KMS-11 (cell line): ENCODE data around the gene SMIM26.
"Not testable (repeated sequence)": the region's sequence is repeated elsewhere in the genome, so short reads cannot be mapped to it uniquely, and the experiment has no call there.

ENCODE experiments used
- H2AFZ ChIP-seq: fragments of 200-600 bp; sonication (generic); 2 replicates; pipeline ENCODE4 v1.6.1; 2016; ENCODE audit warnings: antibody characterized with exemption, mixed run types, low read depth
- H3K27ac ChIP-seq: fragments of 200-600 bp; sonication (generic); 2 replicates; pipeline ENCODE4 v1.6.1; 2016; ENCODE audit warnings: mild to moderate bottlenecking, mixed run types
- H3K27me3 ChIP-seq: fragments of 200-600 bp; sonication (generic); 2 replicates; pipeline ENCODE4 v1.6.1; 2017; ENCODE audit warnings: mild to moderate bottlenecking, low read depth, mixed run types, moderate library complexity; ENCODE audit not compliant: insufficient read depth
- H3K36me3 ChIP-seq: fragments of 200-600 bp; sonication (generic); 2 replicates; pipeline ENCODE4 v1.6.1; 2017; ENCODE audit warnings: mild to moderate bottlenecking, mixed run types; ENCODE audit not compliant: insufficient read depth
- H3K4me1 ChIP-seq: fragments of 200-600 bp; sonication (generic); 2 replicates; pipeline ENCODE4 v1.6.1; 2016; ENCODE audit warnings: mild to moderate bottlenecking, low read depth, mixed run types; ENCODE audit not compliant: poor library complexity, severe bottlenecking
- H3K4me2 ChIP-seq: fragments of 200-600 bp; sonication (generic); 2 replicates; pipeline ENCODE4 v1.7.0; 2016; ENCODE audit warnings: mild to moderate bottlenecking, mixed run types
- H3K4me3 ChIP-seq: fragments of 200-600 bp; sonication (generic); IDR thresholded peaks from 2 replicates; pipeline ENCODE4 v1.6.1; 2017; ENCODE audit warnings: low read depth, low read length, mixed read lengths; ENCODE audit not compliant: insufficient read depth
- H3K79me2 ChIP-seq: fragments of 200-600 bp; sonication (generic); 2 replicates; pipeline ENCODE4 v1.6.1; 2016; ENCODE audit warnings: low read depth, mixed run types; ENCODE audit not compliant: insufficient read depth
- H3K9ac ChIP-seq: fragments of 200-600 bp; sonication (generic); 2 replicates; pipeline ENCODE4 v1.6.1; 2016; ENCODE audit warnings: mild to moderate bottlenecking, mixed run types
- H4K20me1 ChIP-seq: fragments of 200-600 bp; sonication (generic); 2 replicates; pipeline ENCODE4 v1.6.1; 2016; ENCODE audit warnings: mild to moderate bottlenecking, mixed run types; ENCODE audit not compliant: insufficient read depth
- CTCF ChIP-seq: fragments of 200-600 bp; sonication (generic); conservative IDR thresholded peaks from 2 replicates; pipeline ENCODE4 v1.6.1; 2017; ENCODE audit warnings: low read depth, mild to moderate bottlenecking, antibody characterized with exemption, low read length, moderate library complexity, mixed read lengths

SMIM26 gene, protein sequence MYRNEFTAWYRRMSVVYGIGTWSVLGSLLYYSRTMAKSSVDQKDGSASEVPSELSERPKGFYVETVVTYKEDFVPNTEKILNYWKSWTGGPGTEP

DNA sequence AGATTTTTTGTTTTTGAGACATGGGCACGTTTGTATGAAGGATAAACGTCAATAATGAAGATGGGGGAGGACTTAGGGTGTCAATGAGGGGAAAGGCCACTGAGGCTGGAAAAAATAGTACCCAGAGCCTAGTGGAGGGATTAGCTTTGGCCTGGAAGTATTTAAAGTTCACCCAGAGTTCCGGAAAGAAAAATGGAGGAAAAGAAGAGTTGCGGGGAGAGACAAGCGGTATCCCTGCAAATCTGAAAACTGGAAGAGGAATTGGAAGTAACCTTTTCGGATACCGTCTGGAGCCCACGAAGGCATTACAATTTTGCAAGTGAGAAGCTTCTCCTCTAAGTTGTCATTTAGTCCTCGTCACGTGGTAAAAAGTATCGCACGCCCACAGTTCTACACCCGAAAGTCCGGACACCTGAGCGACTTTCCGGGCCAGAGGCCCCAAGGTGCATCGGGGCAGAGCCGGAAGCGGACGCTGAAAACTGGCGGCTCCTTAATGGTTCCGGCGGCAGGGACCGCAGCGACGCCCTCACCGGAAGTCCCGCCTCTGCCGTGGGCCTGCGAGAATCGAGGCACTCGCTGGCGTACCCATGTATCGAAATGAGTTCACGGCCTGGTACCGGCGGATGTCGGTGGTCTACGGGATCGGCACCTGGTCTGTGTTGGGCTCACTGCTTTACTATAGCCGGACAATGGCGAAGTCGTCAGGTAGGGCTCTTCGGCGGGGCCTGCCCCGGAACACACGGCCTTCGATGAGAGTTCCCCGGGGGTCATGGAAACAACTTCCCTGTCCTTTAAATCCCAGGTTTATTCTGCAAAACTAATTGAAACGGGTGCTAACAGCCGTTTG, at the start of gene SMIM26:
TSS of gene SMIM26 (plus strand) at position 541 of the 847 bp plus-strand sequence. CDS start at position 588, 47 bp downstream.
- peaks cover 3% of the 10 kb centered on the region for H3K4me1 ChIP-seq
- peak within 1 kb of the TSS; percentile 53; the same call in 1 of the 2 replicates for H3K9ac ChIP-seq
- H3K4me2 ChIP-seq, result peak within 1 kb of the TSS; percentile 82
- no peaks in the 10 kb centered on the region for H4K20me1 ChIP-seq
- H3K27me3 ChIP-seq, result no peaks in the 10 kb centered on the region
- no peaks in the 10 kb centered on the region for H3K79me2 ChIP-seq
- H2AFZ ChIP-seq, result peak within 1 kb of the TSS; percentile 60
- peak within 1 kb of the TSS; percentile 50 for H3K27ac ChIP-seq
- no peak for TF ChIP-seq CTCF
- no peak within 1 kb of the TSS for H3K4me3 ChIP-seq
- H3K36me3 ChIP-seq, result no peaks in the 10 kb centered on the region

- not testable (repeated sequence) for H3K27ac ChIP-seq, H3K27me3 ChIP-seq, H3K36me3 ChIP-seq, H3K9ac ChIP-seq, H3K4me3 ChIP-seq, H3K79me2 ChIP-seq, H4K20me1 ChIP-seq, H2AFZ ChIP-seq, H3K4me2 ChIP-seq, H3K4me1 ChIP-seq
These were observed 45.2 kb upstream of the SMIM26 start for GRCh38 chr20:18522066-18522465.

DNA sequence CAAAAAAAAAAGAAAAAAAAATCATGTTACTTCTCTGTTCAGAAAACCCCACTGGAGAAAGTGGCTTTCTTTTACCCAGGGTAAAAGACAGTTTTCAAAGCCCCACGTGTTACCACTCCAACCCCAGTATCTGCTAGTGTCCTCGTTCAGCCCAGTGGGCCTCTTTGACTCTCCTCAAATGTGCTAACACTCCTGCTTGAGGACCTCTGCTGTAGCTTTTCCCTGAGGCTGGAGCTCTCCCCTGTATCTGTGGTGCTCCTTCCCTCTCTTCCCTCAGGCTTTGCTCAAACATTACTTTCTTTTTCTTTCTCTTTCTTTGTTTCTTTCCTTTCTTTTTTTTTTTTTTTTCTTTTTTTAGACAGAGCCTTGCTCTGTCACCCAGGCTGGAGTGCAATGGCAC, 44.2 kb upstream of the SMIM26 start:
- no peak overlapping the region for H3K27ac ChIP-seq
- H3K9ac ChIP-seq, result no peak overlapping the region
- H3K79me2 ChIP-seq, result no peaks in the 10 kb centered on the region
- H3K27me3 ChIP-seq, result no peaks in the 10 kb centered on the region
- TF ChIP-seq CTCF, result no peak
- no peaks in the 10 kb centered on the region for H3K4me1 ChIP-seq
- H4K20me1 ChIP-seq, result no peaks in the 10 kb centered on the region
- H3K36me3 ChIP-seq, result no peaks in the 10 kb centered on the region
- no peak overlapping the region for H2AFZ ChIP-seq
- H3K4me3 ChIP-seq, result no peak overlapping the region
- no peak overlapping the region for H3K4me2 ChIP-seq

DNA sequence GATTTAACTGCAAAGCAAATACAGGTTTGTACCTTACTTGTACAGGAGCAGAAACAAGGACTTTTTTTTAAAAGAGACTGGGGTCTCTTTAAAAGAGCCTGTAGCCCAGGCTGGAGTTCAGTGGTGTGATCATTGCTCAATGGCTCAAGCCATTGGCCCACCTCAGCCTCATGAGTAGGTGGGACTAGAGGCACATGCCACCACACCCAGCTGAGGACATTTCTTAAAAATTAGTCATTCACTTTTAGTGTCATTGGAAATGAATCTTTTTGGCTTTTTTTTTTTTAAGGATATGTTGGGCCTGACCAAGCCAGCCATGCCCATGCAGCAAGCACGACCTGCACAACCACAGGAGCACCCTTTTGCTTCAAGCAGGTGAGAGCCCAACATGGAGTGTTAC, 42.6 kb upstream of the SMIM26 start:
- no peaks in the 10 kb centered on the region for H3K79me2 ChIP-seq
- no peak overlapping the region for H3K4me3 ChIP-seq
- no peaks in the 10 kb centered on the region for H3K27me3 ChIP-seq
- no peak overlapping the region for H3K4me2 ChIP-seq
- no peak overlapping the region for H3K27ac ChIP-seq
- H4K20me1 ChIP-seq, result no peaks in the 10 kb centered on the region
- TF ChIP-seq CTCF, result no peak
- H3K36me3 ChIP-seq, result no peaks in the 10 kb centered on the region
- H2AFZ ChIP-seq, result no peak overlapping the region
- H3K9ac ChIP-seq, result no peak overlapping the region
- no peaks in the 10 kb centered on the region for H3K4me1 ChIP-seq

- H3K27ac ChIP-seq, H3K9ac ChIP-seq, H3K4me1 ChIP-seq, H3K4me2 ChIP-seq, H3K27me3 ChIP-seq, H2AFZ ChIP-seq, H3K4me3 ChIP-seq, H4K20me1 ChIP-seq, H3K36me3 ChIP-seq, H3K79me2 ChIP-seq: not testable (repeated sequence)
These were observed 40.5 kb upstream of the SMIM26 start for GRCh38 chr20:18526761-18527160.
